ENCODE data around the gene BCAR1. TPM values are rescaled to one million over a fixed set of nuclear protein-coding genes. Genes with fewer than 3 reads are reported as not detected.

BCAR1 gene
- total and polyA plus RNA-seq, 2 of the 13 experiments (the other 11 are each of a cell fraction or from before 2014, with no cell fraction given): 48.1 to 51.7 TPM

GRCh38 chr16:75252049-75252864 lies 833 bp upstream of the BCAR1 start (continued):
- TF ChIP-seq MNT (IDR thresholded peaks at IDR 0.05) (no peak), ASH2L (IDR thresholded peaks at IDR 0.05; ENCODE audit: insufficient read length, low read depth, low read length) (peak; percentile 26), ZBTB40 (IDR thresholded peaks at IDR 0.05) (no peak), ZBTB40 (CRISPR knock-in tag; IDR thresholded peaks at IDR 0.05) (no peak), GATAD1 (CRISPR knock-in tag; IDR thresholded peaks at IDR 0.05) (no peak), RNF219 (CRISPR knock-in tag; IDR thresholded peaks at IDR 0.05) (no peak), PRMT3 (CRISPR knock-in tag; IDR thresholded peaks at IDR 0.05; ENCODE audit: borderline replicate concordance, low read depth) (no peak), ZNF564 (CRISPR knock-in tag; IDR thresholded peaks at IDR 0.05) (no peak), MYNN (CRISPR knock-in tag; IDR thresholded peaks at IDR 0.05; ENCODE audit: low read depth) (no peak), CHCHD3 (CRISPR knock-in tag; IDR thresholded peaks at IDR 0.05) (0 out of 2 replicates have a peak, but pooled peaks have one; percentile 42), MLXIP (CRISPR knock-in tag; IDR thresholded peaks at IDR 0.05; ENCODE audit: borderline replicate concordance) (no peak)

Data from HepG2 (cell line).